ENCODE results near the gene ZNF772. TPM values are rescaled to one million over a fixed set of nuclear protein-coding genes. Genes with fewer than 3 reads are reported as not detected.

The ZNF772 gene
- total RNA-seq, 1 experiment from 2014 or later: 1.2 TPM

DNA sequence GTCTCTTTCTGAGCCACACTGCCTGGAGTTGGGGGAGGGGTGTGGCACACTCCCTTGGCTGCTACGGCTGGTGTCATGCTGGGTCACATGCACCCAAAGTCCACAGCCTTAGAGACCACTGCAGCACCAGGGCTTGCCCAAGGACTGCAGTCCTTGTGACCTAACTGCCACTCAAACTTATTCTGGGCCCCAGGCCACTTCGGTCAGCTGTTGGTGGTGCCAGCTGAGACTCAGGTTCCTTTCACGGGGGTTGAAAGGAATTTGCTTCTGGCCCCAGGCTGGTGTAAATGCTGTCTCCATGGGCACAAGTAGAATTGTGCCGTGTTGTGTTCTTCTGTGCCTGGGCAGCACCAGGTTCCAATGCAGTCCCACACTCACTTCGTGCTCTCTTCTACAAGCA, 10.9 kb downstream of the ZNF772 start:
- no peaks in the 10 kb centered on the region for H3K27me3 Mint-ChIP-seq (ENCODE audit: insufficient read depth, unreplicated experiment)
- H3K9me3 ChIP-seq: peaks cover 10% of the 10 kb centered on the region
- no peak for DNase-seq
- POLR2A ChIA-PET: no interaction called here
- no TSS peak for BruUV-seq (replicated peaks)
- CTCF ChIA-PET: no interaction called here
- H3K27ac Mint-ChIP-seq (ENCODE audit: unreplicated experiment): no peak overlapping the region
- no peaks in the 10 kb centered on the region for H3K36me3 ChIP-seq (ENCODE audit: control insufficient read depth, insufficient read depth, low read length)
- H3K4me3 Mint-ChIP-seq (ENCODE audit: unreplicated experiment): no peak overlapping the region
- H3K4me1 Mint-ChIP-seq (ENCODE audit: low read depth, unreplicated experiment): no peaks in the 10 kb centered on the region
- no peak overlapping the region for H3K4me3 ChIP-seq (ENCODE audit: low read depth, low read length)
- no peaks in the 10 kb centered on the region for H3K27me3 ChIP-seq (replicated peaks; ENCODE audit: control insufficient read depth, insufficient read depth, low read length)
- no peaks in the 10 kb centered on the region for H3K36me3 Mint-ChIP-seq (ENCODE audit: insufficient read depth, unreplicated experiment)
- intact Hi-C loops (cut with micrococcal nuclease; ENCODE audit: unreplicated experiment): no loop called here
- TF ChIP-seq, protein P1, sequence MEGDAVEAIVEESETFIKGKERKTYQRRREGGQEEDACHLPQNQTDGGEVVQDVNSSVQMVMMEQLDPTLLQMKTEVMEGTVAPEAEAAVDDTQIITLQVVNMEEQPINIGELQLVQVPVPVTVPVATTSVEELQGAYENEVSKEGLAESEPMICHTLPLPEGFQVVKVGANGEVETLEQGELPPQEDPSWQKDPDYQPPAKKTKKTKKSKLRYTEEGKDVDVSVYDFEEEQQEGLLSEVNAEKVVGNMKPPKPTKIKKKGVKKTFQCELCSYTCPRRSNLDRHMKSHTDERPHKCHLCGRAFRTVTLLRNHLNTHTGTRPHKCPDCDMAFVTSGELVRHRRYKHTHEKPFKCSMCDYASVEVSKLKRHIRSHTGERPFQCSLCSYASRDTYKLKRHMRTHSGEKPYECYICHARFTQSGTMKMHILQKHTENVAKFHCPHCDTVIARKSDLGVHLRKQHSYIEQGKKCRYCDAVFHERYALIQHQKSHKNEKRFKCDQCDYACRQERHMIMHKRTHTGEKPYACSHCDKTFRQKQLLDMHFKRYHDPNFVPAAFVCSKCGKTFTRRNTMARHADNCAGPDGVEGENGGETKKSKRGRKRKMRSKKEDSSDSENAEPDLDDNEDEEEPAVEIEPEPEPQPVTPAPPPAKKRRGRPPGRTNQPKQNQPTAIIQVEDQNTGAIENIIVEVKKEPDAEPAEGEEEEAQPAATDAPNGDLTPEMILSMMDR (IDR thresholded peaks at IDR 0.05; ENCODE audit: insufficient read depth in 1 of 2, low read depth in 1 of 2, low read length in 1 of 2, severe bottlenecking in 1 of 2, unreplicated experiment in 1 of 2): no peak
- peaks cover 72% of the 10 kb centered on the region for H3K9me3 Mint-ChIP-seq (ENCODE audit: unreplicated experiment)
- no peaks in the 10 kb centered on the region for H3K4me1 ChIP-seq

DNA sequence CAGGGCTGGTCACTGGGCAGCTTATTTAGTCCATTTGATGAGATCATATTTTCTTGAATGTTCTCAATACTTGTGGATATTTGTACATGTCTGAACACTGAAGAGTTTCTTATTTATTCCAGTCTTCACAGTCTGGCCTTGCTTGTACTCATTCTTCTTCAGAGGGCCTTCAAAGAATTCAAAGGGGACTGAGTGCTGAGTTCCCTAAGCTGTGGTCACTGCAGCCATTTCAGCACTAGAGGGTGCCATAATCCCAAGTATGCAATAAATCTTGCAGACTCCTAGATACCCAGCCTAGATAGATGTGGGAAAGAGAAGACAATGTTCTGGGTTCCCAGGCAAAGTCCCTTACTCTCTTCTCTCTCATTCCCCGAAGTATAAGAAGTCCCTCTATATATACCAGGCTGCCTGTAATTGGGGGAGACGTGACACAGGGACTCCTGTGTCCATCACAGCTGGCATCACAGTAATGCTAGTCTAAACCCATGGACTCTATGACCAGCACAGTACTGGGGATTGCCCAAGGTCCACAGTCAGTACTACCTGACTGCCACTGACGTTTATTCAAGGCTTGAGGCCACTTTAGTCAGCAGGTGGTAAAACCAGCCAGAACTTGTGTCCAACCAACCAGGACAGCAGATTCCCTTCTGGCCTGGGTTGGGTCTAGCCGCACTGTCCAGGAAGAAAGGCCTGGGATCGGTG, 11.5 kb downstream of the ZNF772 start:
- Mint-ChIP-seq H3K27me3 (ENCODE audit: insufficient read depth, unreplicated experiment) (no peaks in the 10 kb centered on the region), H3K9me3 (ENCODE audit: unreplicated experiment) (peaks cover 70% of the 10 kb centered on the region), H3K27ac (ENCODE audit: unreplicated experiment) (no peak overlapping the region), H3K36me3 (ENCODE audit: insufficient read depth, unreplicated experiment) (no peaks in the 10 kb centered on the region), H3K4me1 (ENCODE audit: low read depth, unreplicated experiment) (no peaks in the 10 kb centered on the region), H3K4me3 (ENCODE audit: unreplicated experiment) (no peak overlapping the region)
- Histone ChIP-seq H3K4me3 (ENCODE audit: low read depth, low read length) (no peak overlapping the region), H3K27me3 (replicated peaks; ENCODE audit: control insufficient read depth, insufficient read depth, low read length) (no peaks in the 10 kb centered on the region), H3K4me1 (no peaks in the 10 kb centered on the region), H3K36me3 (ENCODE audit: control insufficient read depth, insufficient read depth, low read length) (no peaks in the 10 kb centered on the region), H3K9me3 (peaks cover 9% of the 10 kb centered on the region)
- TF ChIP-seq, protein P1 (IDR thresholded peaks at IDR 0.05; ENCODE audit: insufficient read depth in 1 of 2, low read depth in 1 of 2, low read length in 1 of 2, severe bottlenecking in 1 of 2, unreplicated experiment in 1 of 2): peak; percentile 54 to 78
- BruUV-seq (replicated peaks): no TSS peak
- CTCF ChIA-PET: no interaction called here
- POLR2A ChIA-PET: no interaction called here
- intact Hi-C loops (cut with micrococcal nuclease; ENCODE audit: unreplicated experiment): loop anchor here (1.0 kb wide), 1 partner anchor 437 kb away; no protein-coding TSS in a partner anchor
- DNase-seq: peak; percentile 43 to 69

DNA sequence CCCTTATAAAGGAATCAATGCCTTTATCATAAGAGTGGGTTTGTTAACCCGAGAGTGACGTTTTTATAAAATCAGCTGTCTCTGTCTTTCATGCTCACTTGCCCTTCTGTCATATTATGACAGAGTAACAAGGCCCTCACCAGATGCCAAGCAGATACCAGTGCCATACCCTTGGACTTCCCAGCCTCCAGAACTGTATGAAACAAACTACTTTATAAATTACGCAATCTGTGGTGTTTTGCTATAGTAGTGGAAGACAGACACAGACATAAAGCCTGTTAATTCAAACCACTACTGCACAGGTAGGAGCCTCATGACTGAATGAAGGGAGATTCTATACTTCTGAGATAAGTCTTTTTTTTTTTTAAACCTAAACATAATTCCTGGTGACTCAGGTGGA, 25.1 kb downstream of the ZNF772 start:
- Mint-ChIP-seq H3K27ac (ENCODE audit: unreplicated experiment) (no peak overlapping the region), H3K27me3 (ENCODE audit: insufficient read depth, unreplicated experiment) (no peaks in the 10 kb centered on the region), H3K36me3 (ENCODE audit: insufficient read depth, unreplicated experiment) (no peaks in the 10 kb centered on the region), H3K4me3 (ENCODE audit: unreplicated experiment) (no peak overlapping the region), H3K9me3 (ENCODE audit: unreplicated experiment) (peaks cover 22% of the 10 kb centered on the region), H3K4me1 (ENCODE audit: low read depth, unreplicated experiment) (no peaks in the 10 kb centered on the region)
- POLR2A ChIA-PET: no interaction called here
- H3K4me3 ChIP-seq (ENCODE audit: low read depth, low read length): no peak overlapping the region
- no peak for DNase-seq
- TF ChIP-seq, protein P1 (IDR thresholded peaks at IDR 0.05; ENCODE audit: insufficient read depth in 1 of 2, low read depth in 1 of 2, low read length in 1 of 2, severe bottlenecking in 1 of 2, unreplicated experiment in 1 of 2): no peak
- H3K36me3 ChIP-seq (ENCODE audit: control insufficient read depth, insufficient read depth, low read length): no peaks in the 10 kb centered on the region
- H3K9me3 ChIP-seq: 0 out of 2 replicates have a peak, but pooled peaks cover 8% of the 10 kb centered on the region
- no TSS peak for BruUV-seq (replicated peaks)
- no peaks in the 10 kb centered on the region for H3K27me3 ChIP-seq (replicated peaks; ENCODE audit: control insufficient read depth, insufficient read depth, low read length)
- intact Hi-C loops (cut with micrococcal nuclease; ENCODE audit: unreplicated experiment): no loop called here
- CTCF ChIA-PET: no interaction called here
- no peaks in the 10 kb centered on the region for H3K4me1 ChIP-seq
